MM.1S (cell line): ENCODE data around the gene GALNTL6.

Experiments used
- DNase-seq: peaks from one replicate; pipeline ENCODE4 v3.0.0-alpha.2; 2015
- H2AFZ ChIP-seq: fragments of 300-600 bp; sonication (generic); 2 replicates; pipeline ENCODE4 v1.6.0; 2016; ENCODE audit warnings: antibody characterized with exemption, low read length
- H3F3A ChIP-seq: fragments of 300-600 bp; sonication (generic); 2 replicates; pipeline ENCODE4 v1.6.1; 2016; ENCODE audit warnings: mild to moderate bottlenecking, antibody characterized with exemption, low read length, moderate library complexity, mixed read lengths; ENCODE audit not compliant: insufficient read depth
- H3K27ac ChIP-seq: fragments of 300-600 bp; sonication (generic); 2 replicates; pipeline ENCODE4 v1.5.1; 2016; ENCODE audit warnings: mild to moderate bottlenecking, low read length
- H3K27me3 ChIP-seq: fragments of 300-600 bp; sonication (generic); replicated peaks from 2 replicates; pipeline ENCODE4 v1.6.0; 2016; ENCODE audit warnings: low read length; ENCODE audit not compliant: insufficient read depth
- H3K36me3 ChIP-seq: fragments of 300-600 bp; sonication (generic); replicated peaks from 2 replicates; pipeline ENCODE4 v1.6.1; 2016; ENCODE audit warnings: mild to moderate bottlenecking, low read length, mixed read lengths; ENCODE audit not compliant: insufficient read depth
- H3K4me1 ChIP-seq: fragments of 300-600 bp; sonication (generic); 2 replicates; pipeline ENCODE4 v1.6.1; 2016; ENCODE audit warnings: low read length, mixed read lengths
- H3K4me2 ChIP-seq: fragments of 300-600 bp; sonication (generic); 2 replicates; pipeline ENCODE4 v1.6.0; 2016; ENCODE audit warnings: low read depth, low read length
- H3K4me3 ChIP-seq: fragments of 300-600 bp; sonication (generic); 2 replicates; pipeline ENCODE4 v1.5.1; 2016; ENCODE audit warnings: low read length, mixed read lengths
- H3K79me2 ChIP-seq: fragments of 300-600 bp; sonication (generic); 2 replicates; pipeline ENCODE4 v1.6.1; 2016; ENCODE audit warnings: mixed run types, low read length, mixed read lengths
- H3K9ac ChIP-seq: fragments of 300-600 bp; sonication (generic); 2 replicates; pipeline ENCODE4 v1.6.1; 2016; ENCODE audit warnings: low read length, mixed read lengths
- H3K9me2 ChIP-seq: fragments of 300-600 bp; sonication (generic); replicated peaks from 2 replicates; pipeline ENCODE4 v1.6.1; 2016; ENCODE audit warnings: mild to moderate bottlenecking, low read length, mixed read lengths; ENCODE audit not compliant: insufficient read depth
- H3K9me3 ChIP-seq: fragments of 300-600 bp; sonication (generic); replicated peaks from 2 replicates; pipeline ENCODE4 v1.6.1; 2016; ENCODE audit warnings: mild to moderate bottlenecking, low read length, mixed read lengths; ENCODE audit not compliant: insufficient read depth
- H4K20me1 ChIP-seq: fragments of 300-600 bp; sonication (generic); 2 replicates; pipeline ENCODE4 v1.6.1; 2016; ENCODE audit warnings: mild to moderate bottlenecking, low read length, moderate library complexity, mixed read lengths; ENCODE audit not compliant: insufficient read depth
- CTCF ChIP-seq: fragments of 300-600 bp; sonication (generic); IDR thresholded peaks from 2 replicates; pipeline ENCODE4 v1.5.1; 2016; ENCODE audit warnings: antibody characterized with exemption, low read length, mixed read lengths
- EZH2 ChIP-seq: fragments of 300-600 bp; sonication (generic); optimal IDR thresholded peaks from 2 replicates; pipeline ENCODE3; 2017; ENCODE audit warnings: low read depth, mild to moderate bottlenecking, antibody characterized with exemption, low read length, mixed read lengths
- EZH2phosphoT487 ChIP-seq: fragments of 300-600 bp; sonication (generic); IDR thresholded peaks from 2 replicates; pipeline ENCODE4 v1.6.1; 2018; ENCODE audit warnings: antibody characterized with exemption, low read length

GALNTL6 gene

GRCh38 chr4:172666711-172667368 is 853.6 kb downstream of the GALNTL6 start:
- H3K79me2 ChIP-seq: no peaks in the 10 kb centered on the region
- no peak overlapping the region for H2AFZ ChIP-seq
- no peak overlapping the region for H3K9ac ChIP-seq
- H3K9me2 ChIP-seq: no peaks in the 10 kb centered on the region
- TF ChIP-seq EZH2 (no peak), CTCF (no peak), EZH2phosphoT487 (no peak)
- no peaks in the 10 kb centered on the region for H3F3A ChIP-seq
- no peak overlapping the region for H3K27ac ChIP-seq
- no peaks in the 10 kb centered on the region for H3K36me3 ChIP-seq
- H3K4me3 ChIP-seq: no peak overlapping the region
- DNase-seq: no peak
- no peak overlapping the region for H3K4me2 ChIP-seq
- no peaks in the 10 kb centered on the region for H3K27me3 ChIP-seq
- no peaks in the 10 kb centered on the region for H4K20me1 ChIP-seq
- H3K4me1 ChIP-seq: no peaks in the 10 kb centered on the region
- H3K9me3 ChIP-seq: no peaks in the 10 kb centered on the region

- no peak for DNase-seq
- Histone ChIP-seq H3K4me2 (no peak overlapping the region), H3K9ac (no peak overlapping the region), H3K9me3 (no peaks in the 10 kb centered on the region), H3K9me2 (no peaks in the 10 kb centered on the region), H4K20me1 (no peaks in the 10 kb centered on the region), H3K27me3 (no peaks in the 10 kb centered on the region), H3K36me3 (no peaks in the 10 kb centered on the region), H3K4me1 (no peaks in the 10 kb centered on the region), H3K4me3 (no peak overlapping the region), H2AFZ (no peak overlapping the region), H3F3A (no peaks in the 10 kb centered on the region), H3K27ac (no peak overlapping the region), H3K79me2 (no peaks in the 10 kb centered on the region)
- TF ChIP-seq EZH2 (no peak), EZH2phosphoT487 (no peak), CTCF (no peak)
These were observed 861.6 kb downstream of the GALNTL6 start for GRCh38 chr4:172674811-172675210.

- TF ChIP-seq EZH2 (no peak), EZH2phosphoT487 (no peak), CTCF (no peak)
- Histone ChIP-seq H3K27me3 (no peaks in the 10 kb centered on the region), H3K27ac (no peak overlapping the region), H4K20me1 (no peaks in the 10 kb centered on the region), H3K36me3 (no peaks in the 10 kb centered on the region), H3K79me2 (no peaks in the 10 kb centered on the region), H2AFZ (no peak overlapping the region), H3K4me2 (no peak overlapping the region), H3K4me3 (no peak overlapping the region), H3K4me1 (no peaks in the 10 kb centered on the region), H3K9me2 (no peaks in the 10 kb centered on the region), H3F3A (no peaks in the 10 kb centered on the region), H3K9me3 (no peaks in the 10 kb centered on the region), H3K9ac (no peak overlapping the region)
- DNase-seq: no peak
These were observed 862.0 kb downstream of the GALNTL6 start for GRCh38 chr4:172675232-172675631.
